Measurements from ENCODE around the gene KIAA0232. TPM values are rescaled to one million over a fixed set of nuclear protein-coding genes. Genes with fewer than 3 reads are reported as not detected.

Gene KIAA0232
- total and polyA plus RNA-seq, 4 donors: 7.9 to 38.8 (median 20.6) TPM

DNA sequence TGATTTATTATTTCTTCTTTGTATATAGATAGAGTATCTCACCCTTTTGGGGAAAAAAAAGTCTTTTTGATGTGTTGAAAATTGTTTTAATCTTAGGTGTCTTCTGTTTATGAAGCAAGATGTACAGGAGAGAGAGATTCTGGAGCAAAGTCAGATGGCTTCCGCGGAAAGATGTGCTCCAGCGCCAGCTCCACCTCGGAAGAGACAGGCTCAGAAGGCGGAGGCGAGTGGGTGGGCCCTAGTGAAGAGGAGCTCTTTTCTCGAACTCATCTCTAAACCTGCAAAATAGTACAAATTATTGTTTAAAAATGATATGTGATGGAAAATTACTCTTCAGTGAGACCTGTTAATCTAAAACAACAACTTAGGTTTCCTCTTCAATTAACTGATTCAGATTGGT, 98.2 kb downstream of the KIAA0232 start:
- Histone ChIP-seq H3K4me1 (ENCODE audit: control insufficient read depth in 1 of 2, insufficient read depth in 2 of 2, low read length in 2 of 2) (no peaks in the 10 kb centered on the region), H3K4me3 (ENCODE audit: low read length in 2 of 2) (no peak overlapping the region), H3K36me3 (ENCODE audit: control insufficient read depth in 1 of 2, insufficient read depth in 2 of 2, low read length in 1 of 2) (peaks cover 0 to 13% of the 10 kb centered on the region in 2 donors), H3K27ac (ENCODE audit: low read depth in 1 of 2, low read length in 2 of 2) (no peak overlapping the region), H3K27me3 (ENCODE audit: control insufficient read depth in 1 of 2, insufficient read depth in 2 of 2, low read length in 1 of 2) (no peaks in the 10 kb centered on the region), H3K9me3 (ENCODE audit: control insufficient read depth, low read length) (no peaks in the 10 kb centered on the region)
- 90 to 91% methylated on average over 7 of the region's 7 CpGs for WGBS, 2 donors
- ATAC-seq (ENCODE audit: low FRiP score) (no peak), DNase-seq (no peak)
- intact Hi-C loops (cut with DNase I): no loop called here

DNA sequence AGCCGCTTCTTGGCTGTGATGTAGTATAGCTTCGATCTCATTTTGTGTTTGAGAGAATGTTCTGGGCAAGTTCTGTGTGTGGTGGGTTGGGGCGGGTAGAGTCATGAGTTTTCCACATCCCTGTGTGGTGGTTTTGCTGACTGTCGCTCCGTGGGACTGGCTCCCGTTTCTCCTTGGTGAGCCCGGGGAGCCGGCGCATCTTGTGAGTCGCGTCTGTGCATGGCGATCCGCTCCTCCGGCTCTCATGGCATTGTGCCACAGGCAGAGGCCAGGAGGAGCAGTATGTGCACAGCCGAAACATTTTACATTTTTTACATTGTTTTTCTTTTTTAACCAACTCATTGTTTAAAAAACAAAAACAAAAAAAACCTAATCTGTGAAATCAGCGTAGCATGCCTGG, 99.4 kb downstream of the KIAA0232 start:
- no peak for DNase-seq
- Histone ChIP-seq H3K4me3 (ENCODE audit: low read length in 2 of 2) (no peak overlapping the region), H3K27me3 (ENCODE audit: control insufficient read depth in 1 of 2, insufficient read depth in 2 of 2, low read length in 1 of 2) (no peaks in the 10 kb centered on the region), H3K4me1 (ENCODE audit: control insufficient read depth in 1 of 2, insufficient read depth in 2 of 2, low read length in 2 of 2) (no peaks in the 10 kb centered on the region), H3K27ac (ENCODE audit: low read depth in 1 of 2, low read length in 2 of 2) (no peak overlapping the region), H3K36me3 (ENCODE audit: control insufficient read depth in 1 of 2, insufficient read depth in 2 of 2, low read length in 1 of 2) (peaks cover 0 to 11% of the 10 kb centered on the region in 2 donors), H3K9me3 (ENCODE audit: control insufficient read depth, low read length) (no peaks in the 10 kb centered on the region)
- intact Hi-C loops (cut with DNase I): no loop called here
- ATAC-seq (ENCODE audit: low FRiP score): no peak
- 86 to 87% methylated on average over 16 of the region's 16 CpGs for WGBS, 2 donors

DNA sequence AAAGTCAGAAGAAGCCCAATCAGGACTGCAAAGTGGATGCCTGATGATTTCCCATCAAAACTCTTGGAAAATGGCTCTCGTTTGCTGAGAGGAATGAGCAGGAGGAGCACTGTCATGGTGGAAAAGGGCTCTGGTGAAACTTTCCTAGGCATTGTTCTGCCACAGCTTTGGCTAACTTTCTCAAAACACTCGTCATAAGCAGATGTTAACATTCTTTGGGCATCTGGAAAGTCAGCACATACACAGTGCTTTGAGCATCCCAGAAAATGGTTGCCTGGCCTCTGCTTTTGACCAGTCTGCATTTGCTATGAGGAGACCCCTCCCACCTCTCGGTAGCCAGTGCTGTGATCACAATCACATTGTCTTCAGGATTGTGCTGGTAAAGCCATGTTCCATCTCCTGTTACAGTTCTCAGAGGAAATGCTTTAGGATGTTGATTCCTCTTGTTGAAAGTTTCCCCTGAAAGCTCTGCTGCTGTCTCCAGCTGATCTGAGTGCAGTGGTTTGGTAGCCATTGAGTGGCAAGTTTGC, 101.9 kb downstream of the KIAA0232 start:
- 66 to 77% methylated on average over 3 of the region's 3 CpGs for WGBS, 2 donors
- Histone ChIP-seq H3K27ac (ENCODE audit: low read depth in 1 of 2, low read length in 2 of 2) (no peak overlapping the region), H3K27me3 (ENCODE audit: control insufficient read depth in 1 of 2, insufficient read depth in 2 of 2, low read length in 1 of 2) (no peaks in the 10 kb centered on the region), H3K4me3 (ENCODE audit: low read length in 2 of 2) (no peak overlapping the region), H3K9me3 (ENCODE audit: control insufficient read depth, low read length) (no peaks in the 10 kb centered on the region), H3K36me3 (ENCODE audit: control insufficient read depth in 1 of 2, insufficient read depth in 2 of 2, low read length in 1 of 2) (peaks cover 0 to 3% of the 10 kb centered on the region in 2 donors), H3K4me1 (ENCODE audit: control insufficient read depth in 1 of 2, insufficient read depth in 2 of 2, low read length in 2 of 2) (no peaks in the 10 kb centered on the region)
- intact Hi-C loops (cut with DNase I): no loop called here
- ATAC-seq (ENCODE audit: low FRiP score) (no peak), DNase-seq (no peak)

DNA sequence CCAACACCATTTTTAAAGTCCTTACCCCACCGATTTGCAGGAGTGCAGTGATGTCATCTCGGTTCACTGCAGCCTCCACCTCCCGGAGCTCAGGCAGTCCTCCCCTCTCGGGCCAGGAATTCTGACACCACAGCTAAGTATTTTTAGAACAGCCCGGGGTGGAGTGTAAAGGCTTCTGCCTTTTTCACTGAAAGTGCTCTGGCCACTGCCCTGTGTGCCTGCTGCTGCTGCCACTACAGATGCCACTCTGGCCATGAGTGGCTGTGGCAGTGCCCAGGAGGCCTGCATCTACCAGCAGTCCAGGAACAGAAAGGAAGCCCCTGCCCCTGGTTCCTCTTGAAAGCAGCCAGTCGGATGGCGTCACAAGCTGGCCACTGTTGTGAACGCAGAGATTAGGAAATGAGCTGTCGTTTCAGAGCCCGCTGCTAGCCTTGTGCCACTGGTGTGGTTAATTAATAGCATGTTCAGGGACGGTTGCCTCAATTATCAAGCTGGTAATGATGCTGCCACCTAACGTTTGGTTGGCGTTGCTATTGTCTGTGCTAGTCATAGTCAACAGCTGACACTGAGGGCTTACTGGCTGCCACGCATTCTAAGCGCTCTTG, 103.5 kb downstream of the KIAA0232 start:
- 8 to 10% methylated on average over 15 of the region's 15 CpGs for WGBS, 2 donors
- H3K36me3 ChIP-seq (ENCODE audit: control insufficient read depth in 1 of 2, insufficient read depth in 2 of 2, low read length in 1 of 2): no peaks in the 10 kb centered on the region
- H3K4me3 ChIP-seq (ENCODE audit: low read length in 2 of 2): no peak overlapping the region
- no peaks in the 10 kb centered on the region for H3K9me3 ChIP-seq (ENCODE audit: control insufficient read depth, low read length)
- intact Hi-C loops (cut with DNase I): no loop called here
- peak; percentile 67 for ATAC-seq (ENCODE audit: low FRiP score)
- H3K27me3 ChIP-seq (ENCODE audit: control insufficient read depth in 1 of 2, insufficient read depth in 2 of 2, low read length in 1 of 2): no peaks in the 10 kb centered on the region
- H3K4me1 ChIP-seq (ENCODE audit: control insufficient read depth in 1 of 2, insufficient read depth in 2 of 2, low read length in 2 of 2): no peaks in the 10 kb centered on the region
- H3K27ac ChIP-seq (ENCODE audit: low read depth in 1 of 2, low read length in 2 of 2): peak overlapping the region in 1 of 2 donors; percentile 86
- peak; percentile 85 to 86 for DNase-seq

DNA sequence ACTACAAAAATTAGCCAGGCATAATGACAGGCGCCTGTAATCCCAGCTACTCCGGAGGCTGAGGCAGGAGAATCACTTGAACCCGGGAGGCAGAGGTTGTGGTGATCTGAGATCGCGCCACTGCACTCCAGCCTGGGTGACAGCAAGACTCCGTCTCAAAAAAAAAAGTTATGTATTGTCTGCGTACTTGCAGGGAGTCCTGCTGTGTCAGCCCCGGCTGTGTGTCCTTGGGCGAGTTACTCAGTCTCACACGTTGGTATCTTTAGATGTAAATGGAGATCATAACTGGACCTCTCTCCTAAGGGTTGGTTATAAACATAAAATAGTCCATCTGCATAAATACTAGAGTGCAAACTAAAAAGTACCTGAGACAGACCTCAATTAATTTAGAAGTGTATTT, 104.4 kb downstream of the KIAA0232 start:
- no peaks in the 10 kb centered on the region for H3K4me1 ChIP-seq (ENCODE audit: control insufficient read depth in 1 of 2, insufficient read depth in 2 of 2, low read length in 2 of 2)
- no peaks in the 10 kb centered on the region for H3K27me3 ChIP-seq (ENCODE audit: control insufficient read depth in 1 of 2, insufficient read depth in 2 of 2, low read length in 1 of 2)
- H3K36me3 ChIP-seq (ENCODE audit: control insufficient read depth in 1 of 2, insufficient read depth in 2 of 2, low read length in 1 of 2): no peaks in the 10 kb centered on the region
- H3K27ac ChIP-seq (ENCODE audit: low read depth in 1 of 2, low read length in 2 of 2): no peak overlapping the region
- 75 to 82% methylated on average over 10 of the region's 10 CpGs for WGBS, 2 donors
- ATAC-seq (ENCODE audit: low FRiP score) (no peak), DNase-seq (peak in 1 of 2 donors; percentile 55)
- no peaks in the 10 kb centered on the region for H3K9me3 ChIP-seq (ENCODE audit: control insufficient read depth, low read length)
- intact Hi-C loops (cut with DNase I): no loop called here
- no peak overlapping the region for H3K4me3 ChIP-seq (ENCODE audit: low read length in 2 of 2)

DNA sequence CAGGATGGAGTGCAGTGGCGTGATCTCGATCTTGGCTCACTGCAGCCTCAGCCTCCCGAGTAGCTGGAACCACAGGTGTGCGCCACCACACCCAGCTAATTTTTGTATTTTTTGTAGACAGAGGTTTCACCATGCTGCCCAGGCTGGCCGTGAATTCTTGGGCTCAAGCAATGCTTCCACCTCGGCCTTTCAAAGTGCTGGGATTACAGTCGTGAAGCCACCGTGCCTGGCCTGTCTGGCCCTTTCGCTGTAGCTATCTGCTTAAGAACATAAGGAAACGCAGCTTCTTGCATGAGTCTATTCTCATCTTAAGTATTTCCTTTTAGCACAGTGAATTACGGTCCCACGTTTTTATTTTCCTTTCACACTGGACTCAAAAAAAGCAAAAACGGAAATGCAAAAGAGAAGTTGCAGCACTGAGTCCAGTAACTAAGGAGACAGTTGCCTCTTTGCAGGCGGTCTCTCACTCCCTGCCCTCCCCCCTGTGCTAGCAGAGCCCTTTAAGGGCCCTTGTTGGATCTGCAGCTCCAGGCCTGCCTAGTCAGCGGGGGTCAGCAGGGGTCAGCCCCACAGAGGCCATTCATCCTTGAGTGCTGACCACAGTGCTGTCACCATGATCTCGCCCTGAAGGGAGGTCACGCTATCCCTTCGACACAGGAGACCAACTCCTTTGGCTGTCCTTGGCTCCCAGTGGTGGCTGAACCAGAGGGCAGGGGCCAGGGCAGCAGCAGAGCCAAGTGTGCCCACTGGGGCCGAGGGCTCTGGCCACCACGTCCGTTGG, 105.3 kb downstream of the KIAA0232 start:
- DNase-seq (peak in 1 of 2 donors; percentile 80), ATAC-seq (ENCODE audit: low FRiP score) (no peak)
- intact Hi-C loops (cut with DNase I): no loop called here
- H3K4me1 ChIP-seq (ENCODE audit: control insufficient read depth in 1 of 2, insufficient read depth in 2 of 2, low read length in 2 of 2): no peaks in the 10 kb centered on the region
- H3K9me3 ChIP-seq (ENCODE audit: control insufficient read depth, low read length): no peaks in the 10 kb centered on the region
- H3K27ac ChIP-seq (ENCODE audit: low read depth in 1 of 2, low read length in 2 of 2): no peak overlapping the region
- no peaks in the 10 kb centered on the region for H3K36me3 ChIP-seq (ENCODE audit: control insufficient read depth in 1 of 2, insufficient read depth in 2 of 2, low read length in 1 of 2)
- H3K4me3 ChIP-seq (ENCODE audit: low read length in 2 of 2): no peak overlapping the region
- WGBS, 2 donors: 64 to 68% methylated on average over 21 of the region's 21 CpGs
- no peaks in the 10 kb centered on the region for H3K27me3 ChIP-seq (ENCODE audit: control insufficient read depth in 1 of 2, insufficient read depth in 2 of 2, low read length in 1 of 2)

DNA sequence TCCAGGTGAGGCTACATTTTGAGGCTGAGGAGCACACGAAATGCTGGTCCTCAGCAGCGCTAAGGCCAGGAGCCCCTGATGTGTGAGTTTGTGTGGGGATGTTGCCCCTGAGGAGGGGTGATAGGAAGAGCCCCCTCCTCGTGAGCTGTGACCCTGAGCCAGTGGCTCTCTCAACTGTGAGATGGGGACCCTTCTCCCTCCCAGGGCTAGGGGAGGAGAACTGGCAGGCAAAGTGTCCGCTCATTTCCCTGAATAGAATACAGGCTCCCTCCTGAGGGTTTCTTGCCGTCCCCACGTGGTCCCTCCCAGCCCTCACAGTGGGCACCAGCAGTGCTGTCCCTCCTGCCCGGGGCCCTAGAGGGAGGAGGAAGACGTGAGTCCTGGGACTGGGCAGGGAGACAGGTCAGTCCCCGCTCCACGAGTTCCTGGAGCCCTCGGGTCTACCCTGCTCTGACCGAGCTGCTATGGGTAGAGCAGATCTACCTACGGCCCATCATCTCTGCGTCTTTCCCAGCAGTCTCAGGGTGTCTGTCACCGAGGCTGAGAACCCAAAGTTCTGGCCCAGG, 106.1 kb downstream of the KIAA0232 start:
- H3K36me3 ChIP-seq (ENCODE audit: control insufficient read depth in 1 of 2, insufficient read depth in 2 of 2, low read length in 1 of 2): no peaks in the 10 kb centered on the region
- no peaks in the 10 kb centered on the region for H3K27me3 ChIP-seq (ENCODE audit: control insufficient read depth in 1 of 2, insufficient read depth in 2 of 2, low read length in 1 of 2)
- DNase-seq: peak in 1 of 2 donors; percentile 70
- no peak overlapping the region for H3K27ac ChIP-seq (ENCODE audit: low read depth in 1 of 2, low read length in 2 of 2)
- no peaks in the 10 kb centered on the region for H3K4me1 ChIP-seq (ENCODE audit: control insufficient read depth in 1 of 2, insufficient read depth in 2 of 2, low read length in 2 of 2)
- intact Hi-C loops (cut with DNase I): no loop called here
- 67 to 69% methylated on average over 14 to 15 of the region's 15 CpGs for WGBS, 2 donors
- H3K9me3 ChIP-seq (ENCODE audit: control insufficient read depth, low read length): no peaks in the 10 kb centered on the region
- ATAC-seq (ENCODE audit: low FRiP score): no peak
- H3K4me3 ChIP-seq (ENCODE audit: low read length in 2 of 2): no peak overlapping the region

DNA sequence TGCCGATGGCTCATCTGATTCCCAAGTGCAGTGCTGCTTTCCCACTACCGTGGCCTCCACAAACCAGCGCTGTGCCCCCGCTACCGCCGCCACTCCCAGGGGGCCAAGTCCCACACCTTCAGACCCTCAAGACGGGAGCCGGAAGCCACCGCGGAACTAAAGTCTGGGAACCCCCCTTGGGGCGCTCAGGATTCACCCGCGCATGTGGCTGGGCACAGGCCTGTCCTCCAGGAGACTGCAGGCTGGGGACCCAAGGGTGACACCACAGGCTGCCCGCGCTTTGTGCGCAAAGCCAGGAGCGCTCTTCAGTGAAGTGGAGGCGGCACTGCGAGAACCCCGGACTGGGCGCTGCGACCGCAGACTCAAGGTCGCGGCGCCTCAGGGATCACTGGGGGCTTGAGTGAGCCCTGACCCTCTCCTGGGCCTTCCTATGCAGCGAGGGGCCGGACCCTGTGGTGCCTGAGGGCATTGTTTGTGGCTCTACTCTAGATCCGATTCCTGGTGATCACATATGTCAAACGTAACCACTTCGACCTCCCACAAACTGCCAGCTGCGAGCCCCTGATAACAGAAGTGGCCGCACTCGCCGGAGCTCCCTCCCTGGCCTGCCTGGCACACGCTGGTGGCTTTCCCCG, 106.7 kb downstream of the KIAA0232 start:
- no peaks in the 10 kb centered on the region for H3K36me3 ChIP-seq (ENCODE audit: control insufficient read depth in 1 of 2, insufficient read depth in 2 of 2, low read length in 1 of 2)
- DNase-seq (peak in 1 of 2 donors; percentile 75), ATAC-seq (ENCODE audit: low FRiP score) (no peak)
- intact Hi-C loops (cut with DNase I): no loop called here
- no peak overlapping the region for H3K4me3 ChIP-seq (ENCODE audit: low read length in 2 of 2)
- H3K27ac ChIP-seq (ENCODE audit: low read depth in 1 of 2, low read length in 2 of 2): no peak overlapping the region
- no peaks in the 10 kb centered on the region for H3K27me3 ChIP-seq (ENCODE audit: control insufficient read depth in 1 of 2, insufficient read depth in 2 of 2, low read length in 1 of 2)
- H3K4me1 ChIP-seq (ENCODE audit: control insufficient read depth in 1 of 2, insufficient read depth in 2 of 2, low read length in 2 of 2): no peaks in the 10 kb centered on the region
- 90 to 92% methylated on average over 37 of the region's 37 CpGs for WGBS, 2 donors
- H3K9me3 ChIP-seq (ENCODE audit: control insufficient read depth, low read length): no peaks in the 10 kb centered on the region

Measured in aorta (tissue), 5 donors.